Spleen (tissue), 11 donors: Measurements from ENCODE around the gene RPS10. TPM values are rescaled to one million over a fixed set of nuclear protein-coding genes. Genes with fewer than 3 reads are reported as not detected.

Experiments used
- DNase-seq: peaks from one replicate; pipeline ENCODE4 v3.0.0-alpha.2; 2020
- H3K27ac ChIP-seq, 8 donors: fragments of 200-600 bp; sonication (generic) in 7 of 8; 1 replicate in 4 of 8; 2 replicates in 4 of 8; pipeline versions ENCODE4 v1.5.0 to v1.8.0; 2016 to 2021; ENCODE audit warnings: inconsistent platforms in 4 of 8, mild to moderate bottlenecking in 4 of 8, moderate library complexity in 1 of 8
- H3K27me3 ChIP-seq, 7 donors: fragments of 200-600 bp; sonication (generic) in 6 of 7; replicated peaks in 1 of 7; 1 replicate in 4 of 7; 2 replicates in 3 of 7; pipeline versions ENCODE4 v1.5.0 to v1.8.0; 2016 to 2021; ENCODE audit warnings: inconsistent platforms in 3 of 7, mild to moderate bottlenecking in 1 of 7
- H3K36me3 ChIP-seq, 6 donors: fragments of 200-600 bp; sonication (generic) in 5 of 6; 1 replicate in 4 of 6; 2 replicates in 2 of 6; pipeline versions ENCODE4 v1.5.0 to v1.8.0; 2016 to 2021; ENCODE audit warnings: inconsistent platforms in 2 of 6
- H3K4me1 ChIP-seq, 6 donors: fragments of 200-600 bp; sonication (generic) in 5 of 6; 1 replicate in 3 of 6; 2 replicates in 3 of 6; pipeline versions ENCODE4 v1.5.0 to v1.8.0; 2016 to 2021; ENCODE audit warnings: inconsistent platforms in 3 of 6
- H3K4me3 ChIP-seq, 8 donors: fragments of 200-600 bp; sonication (generic) in 7 of 8; 1 replicate in 4 of 8; 2 replicates in 4 of 8; pipeline versions ENCODE4 v1.5.0 to v1.8.0; 2016 to 2021; ENCODE audit warnings: inconsistent platforms in 4 of 8, mild to moderate bottlenecking in 4 of 8, moderate library complexity in 2 of 8
- H3K9me3 ChIP-seq, 8 donors: fragments of 200-600 bp; sonication (generic) in 7 of 8; 1 replicate in 4 of 8; 2 replicates in 4 of 8; pipeline versions ENCODE4 v1.5.0 to v1.8.0; 2016 to 2021; ENCODE audit warnings: inconsistent platforms in 4 of 8
- CTCF ChIP-seq, 11 experiments: fragments of 200-600 bp in 7 of 11; fragments of 450-650 bp in 4 of 11; sonication (generic) in 4 of 11; IDR thresholded peaks in 8 of 11; conservative IDR thresholded peaks in 3 of 11; 1 replicate in 7 of 11; 2 replicates in 4 of 11; pipeline versions ENCODE4 v1.4.0 to v1.8.0; 2016 to 2021; ENCODE audit warnings: antibody characterized with exemption in 11 of 11, inconsistent platforms in 4 of 11, mild to moderate bottlenecking in 1 of 11
- POLR2A ChIP-seq, 3 donors: fragments of 450-650 bp; IDR thresholded peaks; one replicate each; pipeline ENCODE4 v1.5.1; 2017; ENCODE audit warnings: antibody characterized with exemption in 3 of 3, mild to moderate bottlenecking in 1 of 3
- POLR2AphosphoS5 ChIP-seq, 3 donors: sonication (generic); formaldehyde crosslinking; IDR thresholded peaks; one replicate each; pipeline ENCODE4 v1.5.1; 2017; ENCODE audit warnings: antibody characterized with exemption in 3 of 3
- WGBS, 5 donors: extraction: QIAGEN DNeasy Blood & Tissue Kit in 3 of 5; methylation state at CpG; one replicate each; pipeline versions ENCODE4 v1.1.5 to v1.1.7; 2013 to 2018; 5-methylcytosine and 5-hydroxymethylcytosine counted together
- intact Hi-C: fragments of 100-400 bp; cut with DNase I; formaldehyde crosslinking; loops from one replicate; pipeline ENCODE4 v1.15.0; 2023; ENCODE audit warnings: low total_unique reads
- polyA plus RNA-seq, 3 donors: library from polyadenylated mRNA; stranded (reverse); fragments of 200-250 nt; gene quantifications; one replicate each; pipeline ENCODE4 v1.2.1, GENCODE V29; 2013
- total RNA-seq, 7 donors: library from RNA; depleted of rRNA in 3 of 7; stranded (reverse); fragments of >200 nt in 3 of 7; fragmentation: NEBNext Ultra II Directional in 4 of 7; extraction: Animal tissue kit (Norgen Biotek cat#: 25700) in 4 of 7; gene quantifications; one replicate each; pipeline versions ENCODE4 v1.1.0 to v1.2.1, GENCODE V29; 2016 to 2021
- donor health status: healthy with polysubstance abuse.
- donor health status: DM: no; HTN: no; CAD: no; lungs with moderate emphysema.
- donor health status: DM: no; HTN: no; CAD: no.
- donor health status: Bipolar disorder and iron deficiency.
- donor health status: healthy.
- donor health status: DM: no; HTN: no; CAD: no.
- donor health status: DM: yes; HTN: yes; CAD: no.

The RPS10 gene
- total and polyA plus RNA-seq, 10 donors, result 1,033 to 4,934 (median 1,663) TPM

- no peak for DNase-seq
- intact Hi-C loops, result no loop called here
- H3K4me3 ChIP-seq, result no peak overlapping the region
- 80 to 98% (median 96%) methylated on average over 6 of the region's 6 CpGs for WGBS, 5 donors
- H3K9me3 ChIP-seq, result peaks cover 0 to 9% (median 5%) of the 10 kb centered on the region in 8 donors
- no peak overlapping the region for H3K27ac ChIP-seq
- H3K4me1 ChIP-seq, result peaks cover 8 to 21% (median 15%) of the 10 kb centered on the region in 6 donors
- no peak for TF ChIP-seq CTCF (IDR thresholded peaks at IDR 0.05 in 8 of 11, conservative IDR thresholded peaks at IDR 0.05 in 3 of 11)
- TF ChIP-seq POLR2A (IDR thresholded peaks at IDR 0.05), result no peak
- TF ChIP-seq POLR2AphosphoS5 (IDR thresholded peaks at IDR 0.05), result no peak
- no peaks in the 10 kb centered on the region for H3K36me3 ChIP-seq
- no peaks in the 10 kb centered on the region for H3K27me3 ChIP-seq
Measured at GRCh38 chr6:34396518-34396917, 29.4 kb downstream of the RPS10 start.

DNA sequence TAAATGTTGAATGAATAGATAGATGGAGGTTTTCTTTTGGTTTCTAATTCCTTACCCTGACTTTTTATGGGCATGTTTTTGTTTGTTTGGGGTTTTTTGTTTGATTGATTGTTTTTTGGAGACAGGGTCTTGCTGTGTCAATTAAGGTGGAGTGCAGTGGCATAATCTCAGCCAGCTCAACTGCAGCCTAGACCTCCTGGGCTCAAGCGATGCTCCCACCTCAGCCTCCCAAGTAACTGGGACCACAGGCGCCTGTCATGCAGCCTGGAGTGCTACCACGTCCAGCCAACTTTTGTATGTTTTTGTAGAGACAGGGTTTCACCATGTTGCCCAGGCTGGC lies 31.9 kb downstream of the RPS10 start:
- Histone ChIP-seq H3K9me3 (peaks cover 0 to 9% (median 5%) of the 10 kb centered on the region in 8 donors), H3K4me1 (peaks cover 12 to 47% (median 35%) of the 10 kb centered on the region in 6 donors), H3K36me3 (no peaks in the 10 kb centered on the region), H3K27ac (peak overlapping the region in 3 of 8 donors; percentile 97 to 99 (median 98)), H3K27me3 (no peaks in the 10 kb centered on the region), H3K4me3 (peak overlapping the region in 1 of 8 donors; percentile 100)
- no peak for DNase-seq
- no peak for TF ChIP-seq CTCF (IDR thresholded peaks at IDR 0.05 in 8 of 11, conservative IDR thresholded peaks at IDR 0.05 in 3 of 11)
- no peak for TF ChIP-seq POLR2AphosphoS5 (IDR thresholded peaks at IDR 0.05)
- TF ChIP-seq POLR2A (IDR thresholded peaks at IDR 0.05), result no peak
- intact Hi-C loops, result loop anchor here (2.0 kb wide), 1 partner anchor 145 kb away; the partner anchor contains the start of gene SMIM29
- 88 to 95% (median 91%) methylated on average over 3 of the region's 3 CpGs for WGBS, 5 donors

DNA sequence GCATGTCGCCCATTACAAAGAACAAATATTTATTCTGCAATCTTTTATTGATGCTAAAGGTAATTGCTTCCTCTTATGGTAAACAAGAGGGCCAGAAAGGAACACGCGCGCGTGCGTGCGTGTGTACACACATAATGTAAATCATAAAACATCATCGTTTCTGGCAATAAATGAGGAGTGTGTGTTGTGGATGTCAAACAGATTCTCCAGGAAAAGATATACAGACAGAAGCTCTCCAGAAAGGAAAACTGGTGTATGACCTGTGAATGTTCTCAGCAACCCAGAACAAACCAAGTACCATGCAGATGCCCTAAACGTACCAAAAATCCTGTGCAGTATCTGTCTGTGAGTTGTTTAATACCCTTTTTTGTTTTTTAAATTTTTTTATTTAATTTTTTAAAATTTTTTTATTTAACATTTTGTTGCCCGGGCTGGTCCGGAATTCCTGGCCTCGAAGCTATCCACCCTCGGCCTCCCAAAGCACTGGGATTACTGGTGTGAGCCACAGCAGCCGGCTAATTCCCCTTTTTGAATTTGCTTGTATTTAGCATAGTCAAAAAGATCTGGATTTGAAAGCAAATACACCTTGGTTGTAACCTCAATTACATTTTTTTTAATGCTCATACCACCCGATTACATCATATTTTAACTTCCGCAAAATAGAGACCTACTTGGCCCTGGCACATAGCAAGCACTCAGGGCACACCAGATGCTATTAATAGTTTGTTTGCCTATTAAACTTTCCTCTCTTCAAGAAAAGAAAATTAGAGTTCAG lies 32.5 kb downstream of the RPS10 start:
- no peak for DNase-seq

More for the DNA sequence above, 32.5 kb downstream of the RPS10 start:
- no peaks in the 10 kb centered on the region for H3K27me3 ChIP-seq
- H3K27ac ChIP-seq, result peak overlapping the region; percentile 83 to 99 (median 98)
- WGBS, 5 donors, result 25 to 39% (median 33%) methylated on average over 16 of the region's 16 CpGs
- peak overlapping the region; percentile 82 to 100 (median 94) for H3K4me3 ChIP-seq
- H3K36me3 ChIP-seq, result no peaks in the 10 kb centered on the region
- intact Hi-C loops, result loop anchor here (2.0 kb wide), 1 partner anchor 145 kb away; the partner anchor contains the start of gene SMIM29
- H3K4me1 ChIP-seq, result peaks cover 12 to 53% (median 39%) of the 10 kb centered on the region in 6 donors
- no peak for TF ChIP-seq POLR2A (IDR thresholded peaks at IDR 0.05)
- no peak for TF ChIP-seq POLR2AphosphoS5 (IDR thresholded peaks at IDR 0.05)
- TF ChIP-seq CTCF (IDR thresholded peaks at IDR 0.05 in 8 of 11, conservative IDR thresholded peaks at IDR 0.05 in 3 of 11), result no peak
- peaks cover 0 to 9% (median 5%) of the 10 kb centered on the region in 8 donors for H3K9me3 ChIP-seq
